Activated CD8-positive, alpha-beta memory T cell treated with anti-CD3 and anti-CD28 coated beads, Interleukin-2, amount 50 U/mL, for 1 hour (primary cell): ENCODE data around the gene UNC93B1.

ENCODE experiments used
- DNase-seq: peaks from one replicate; pipeline ENCODE4 v3.0.0-alpha.2; 2020; ENCODE audit errors: extremely low read depth

UNC93B1 gene, protein sequence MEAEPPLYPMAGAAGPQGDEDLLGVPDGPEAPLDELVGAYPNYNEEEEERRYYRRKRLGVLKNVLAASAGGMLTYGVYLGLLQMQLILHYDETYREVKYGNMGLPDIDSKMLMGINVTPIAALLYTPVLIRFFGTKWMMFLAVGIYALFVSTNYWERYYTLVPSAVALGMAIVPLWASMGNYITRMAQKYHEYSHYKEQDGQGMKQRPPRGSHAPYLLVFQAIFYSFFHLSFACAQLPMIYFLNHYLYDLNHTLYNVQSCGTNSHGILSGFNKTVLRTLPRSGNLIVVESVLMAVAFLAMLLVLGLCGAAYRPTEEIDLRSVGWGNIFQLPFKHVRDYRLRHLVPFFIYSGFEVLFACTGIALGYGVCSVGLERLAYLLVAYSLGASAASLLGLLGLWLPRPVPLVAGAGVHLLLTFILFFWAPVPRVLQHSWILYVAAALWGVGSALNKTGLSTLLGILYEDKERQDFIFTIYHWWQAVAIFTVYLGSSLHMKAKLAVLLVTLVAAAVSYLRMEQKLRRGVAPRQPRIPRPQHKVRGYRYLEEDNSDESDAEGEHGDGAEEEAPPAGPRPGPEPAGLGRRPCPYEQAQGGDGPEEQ

DNA sequence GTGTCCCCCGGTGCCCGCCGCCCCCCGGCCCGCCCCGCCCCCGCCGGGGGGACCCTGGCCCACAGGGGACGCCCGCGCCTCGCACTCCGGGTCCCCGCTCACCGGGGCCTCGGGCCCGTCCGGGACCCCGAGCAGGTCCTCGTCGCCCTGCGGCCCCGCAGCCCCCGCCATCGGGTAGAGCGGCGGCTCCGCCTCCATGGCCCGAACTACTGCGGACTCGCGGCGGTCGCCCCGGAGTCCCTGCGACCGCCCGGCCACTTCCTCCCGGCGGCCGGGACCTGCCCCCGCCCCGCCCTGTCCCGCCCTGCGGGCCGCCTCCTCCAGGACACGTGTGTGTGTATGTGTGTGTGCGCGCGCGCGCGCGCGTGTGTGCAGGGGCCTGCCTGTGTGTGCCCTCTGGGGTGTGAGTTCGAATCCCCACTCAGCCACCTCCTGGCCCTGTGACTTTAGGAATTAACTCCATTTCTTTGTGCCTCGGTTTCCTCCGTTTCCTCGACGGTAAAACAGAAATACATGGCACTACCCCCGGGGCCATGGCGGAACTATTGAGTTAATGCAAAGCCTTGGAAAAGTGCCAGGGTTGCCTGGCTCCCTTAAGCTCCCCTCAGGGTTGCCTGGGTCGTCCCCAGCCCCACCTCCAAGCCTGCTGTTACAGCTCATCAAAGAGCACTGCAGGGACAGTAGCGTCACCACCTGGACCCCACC lies at the start of gene UNC93B1:
Gene UNC93B1 (minus strand): TSS at position 252 of the 705 bp plus-strand sequence. CDS start 54 bp downstream, at position 198.
- DNase-seq = no peak

- no peak for DNase-seq
Measured at GRCh38 chr11:68053117-68053516, 49.2 kb upstream of the UNC93B1 start.

DNA sequence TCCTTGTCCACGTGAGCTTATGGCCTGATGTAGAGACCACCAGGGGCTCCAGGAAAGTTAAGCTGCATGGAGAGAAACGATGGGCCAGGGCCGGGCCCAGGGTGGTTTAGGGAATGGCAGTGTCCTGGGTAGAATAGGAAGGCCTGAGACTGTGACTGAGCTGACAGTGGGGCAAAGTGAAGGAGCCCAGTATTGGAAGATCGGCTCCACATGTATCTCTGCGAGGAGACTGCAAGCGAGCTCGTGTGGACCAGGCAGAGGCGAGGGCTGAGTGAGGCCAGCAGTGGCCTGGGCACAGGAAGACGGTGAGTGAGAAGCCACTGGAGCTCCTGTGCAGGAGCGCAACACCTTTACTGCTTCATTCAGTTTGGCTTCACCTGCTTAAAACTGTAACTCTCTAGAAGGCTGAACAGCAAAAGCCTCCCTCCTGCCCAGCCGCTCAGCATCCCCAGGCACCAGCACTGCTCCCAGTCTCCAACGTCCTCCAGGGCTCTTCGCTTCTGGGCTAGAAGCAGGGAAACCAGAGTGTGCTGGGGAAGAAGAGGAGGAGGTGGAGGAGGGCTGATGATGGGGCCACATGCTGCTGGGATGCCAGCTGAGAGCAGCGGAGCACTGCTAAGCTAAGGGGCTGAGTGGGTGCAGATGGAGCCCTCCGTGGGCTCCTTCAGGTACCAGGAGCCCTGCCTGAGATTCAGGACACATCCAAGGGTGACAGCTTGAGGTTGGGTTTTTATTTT lies 48.4 kb upstream of the UNC93B1 start:
- no peak for DNase-seq

GRCh38 chr11:68051191-68052136 lies 47.6 kb upstream of the UNC93B1 start:
- DNase-seq = no peak

DNA sequence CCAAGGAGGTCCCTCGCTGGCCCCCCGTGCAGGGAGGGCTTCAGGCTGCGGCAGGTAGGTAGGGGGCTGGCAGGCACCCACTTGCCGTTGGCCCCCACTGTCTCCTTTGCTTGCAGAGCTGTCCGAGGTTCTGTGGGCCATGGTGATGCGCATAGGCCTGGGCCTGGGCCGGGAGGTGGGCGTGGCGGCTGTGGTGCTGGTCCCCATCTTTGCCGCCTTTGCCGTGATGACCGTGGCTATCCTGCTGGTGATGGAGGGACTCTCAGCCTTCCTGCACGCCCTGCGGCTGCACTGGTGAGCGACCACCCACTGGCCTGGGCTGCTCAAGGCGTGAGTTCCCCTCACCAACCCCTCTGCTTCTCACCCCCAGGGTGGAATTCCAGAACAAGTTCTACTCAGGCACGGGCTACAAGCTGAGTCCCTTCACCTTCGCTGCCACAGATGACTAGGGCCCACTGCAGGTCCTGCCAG lies 46.5 kb upstream of the UNC93B1 start:
- no peak for DNase-seq

DNA sequence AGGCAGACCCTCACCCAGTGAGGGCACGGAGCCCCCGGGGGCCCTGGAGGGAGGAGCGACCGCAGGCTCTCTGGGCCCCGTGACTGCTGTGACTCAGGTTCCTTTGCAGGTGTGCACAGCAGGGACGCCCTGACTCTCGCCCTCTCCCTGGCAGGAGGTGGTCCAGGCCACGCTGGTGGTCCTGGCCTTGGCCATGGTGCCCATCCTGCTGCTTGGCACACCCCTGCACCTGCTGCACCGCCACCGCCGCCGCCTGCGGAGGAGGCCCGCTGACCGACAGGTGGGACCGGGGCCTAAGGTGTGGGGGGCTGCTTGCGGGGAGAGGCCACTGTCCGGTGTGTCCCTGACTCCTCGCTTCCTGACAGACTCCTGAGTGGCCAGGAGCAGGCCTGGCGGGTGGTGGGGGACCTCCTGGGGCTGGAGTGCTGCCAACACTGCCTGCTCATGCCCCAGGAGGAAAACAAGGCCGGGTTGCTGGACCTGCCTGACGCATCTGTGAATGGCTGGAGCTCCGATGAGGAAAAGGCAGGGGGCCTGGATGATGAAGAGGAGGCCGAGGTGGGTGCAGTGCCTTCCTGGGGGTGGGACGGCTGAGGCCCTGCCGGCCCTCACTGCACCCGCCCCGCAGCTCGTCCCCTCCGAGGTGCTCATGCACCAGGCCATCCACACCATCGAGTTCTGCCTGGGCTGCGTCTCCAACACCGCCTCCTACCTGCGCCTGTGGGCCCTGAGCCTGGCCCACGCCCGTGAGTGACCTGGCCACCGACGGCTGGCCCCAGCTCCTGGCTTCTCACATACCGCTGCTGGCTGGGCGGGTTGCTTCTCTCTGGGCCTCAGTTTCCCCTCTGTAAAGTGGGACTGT lies 45.8 kb upstream of the UNC93B1 start:
- no peak for DNase-seq

DNA sequence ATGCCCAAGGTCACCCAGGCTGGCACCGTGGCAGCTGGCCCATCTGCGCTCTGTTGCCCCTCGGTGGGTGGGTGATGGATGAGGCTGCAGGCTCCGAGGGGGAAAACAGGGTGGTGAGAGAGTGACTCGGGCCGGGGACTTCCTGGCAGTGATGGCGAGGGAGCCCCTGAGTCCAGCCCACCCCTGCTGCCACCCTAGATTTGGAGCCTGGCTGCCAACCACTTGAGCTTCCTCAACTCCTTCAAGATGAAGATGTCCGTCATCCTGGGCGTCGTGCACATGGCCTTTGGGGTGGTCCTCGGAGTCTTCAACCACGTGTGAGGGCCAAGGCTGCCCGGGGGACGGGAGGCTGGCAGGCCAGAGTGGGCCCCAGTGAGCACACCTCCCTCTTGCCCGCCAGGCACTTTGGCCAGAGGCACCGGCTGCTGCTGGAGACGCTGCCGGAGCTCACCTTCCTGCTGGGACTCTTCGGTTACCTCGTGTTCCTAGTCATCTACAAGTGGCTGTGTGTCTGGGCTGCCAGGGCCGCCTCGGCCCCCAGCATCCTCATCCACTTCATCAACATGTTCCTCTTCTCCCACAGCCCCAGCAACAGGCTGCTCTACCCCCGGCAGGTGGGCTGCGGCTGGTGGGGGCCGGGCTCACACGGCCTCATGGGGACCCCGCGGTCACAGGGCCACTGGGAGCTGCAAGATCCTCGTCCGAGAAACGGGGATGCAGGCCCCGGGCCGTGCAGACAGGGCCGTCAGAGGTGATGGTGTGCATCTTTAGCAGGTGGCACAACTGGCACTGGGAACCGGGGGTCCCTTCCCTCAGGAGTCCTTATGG lies 45.0 kb upstream of the UNC93B1 start:
- DNase-seq = no peak

DNA sequence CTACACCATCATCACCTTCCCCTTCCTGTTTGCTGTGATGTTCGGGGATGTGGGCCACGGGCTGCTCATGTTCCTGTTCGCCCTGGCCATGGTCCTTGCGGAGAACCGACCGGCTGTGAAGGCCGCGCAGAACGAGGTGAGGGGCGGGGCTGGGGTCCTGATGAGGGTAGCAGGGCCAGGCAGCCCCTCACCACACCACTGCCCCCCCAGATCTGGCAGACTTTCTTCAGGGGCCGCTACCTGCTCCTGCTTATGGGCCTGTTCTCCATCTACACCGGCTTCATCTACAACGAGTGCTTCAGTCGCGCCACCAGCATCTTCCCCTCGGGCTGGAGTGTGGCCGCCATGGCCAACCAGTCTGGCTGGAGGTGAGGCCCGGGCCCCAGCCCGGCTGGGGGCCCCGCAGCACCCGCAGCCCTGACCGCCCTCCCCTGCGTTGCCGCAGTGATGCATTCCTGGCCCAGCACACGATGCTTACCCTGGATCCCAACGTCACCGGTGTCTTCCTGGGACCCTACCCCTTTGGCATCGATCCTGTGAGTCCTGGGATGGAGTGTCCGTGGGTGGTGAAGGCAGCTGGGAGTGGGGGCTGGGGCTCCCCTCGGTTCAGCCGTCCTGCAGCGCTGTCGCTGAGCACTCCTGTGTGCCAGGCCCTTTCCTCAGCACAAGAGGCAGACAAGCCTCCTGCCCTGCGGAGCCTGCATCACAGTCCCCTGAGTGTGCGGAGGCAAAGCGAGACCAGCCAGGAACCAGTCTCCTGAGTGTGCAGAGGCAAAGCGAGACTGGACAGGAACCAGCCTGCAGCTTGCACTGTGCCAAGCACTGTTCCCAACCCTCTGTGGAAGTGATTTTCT lies 43.8 kb upstream of the UNC93B1 start:
- DNase-seq = no peak

DNA sequence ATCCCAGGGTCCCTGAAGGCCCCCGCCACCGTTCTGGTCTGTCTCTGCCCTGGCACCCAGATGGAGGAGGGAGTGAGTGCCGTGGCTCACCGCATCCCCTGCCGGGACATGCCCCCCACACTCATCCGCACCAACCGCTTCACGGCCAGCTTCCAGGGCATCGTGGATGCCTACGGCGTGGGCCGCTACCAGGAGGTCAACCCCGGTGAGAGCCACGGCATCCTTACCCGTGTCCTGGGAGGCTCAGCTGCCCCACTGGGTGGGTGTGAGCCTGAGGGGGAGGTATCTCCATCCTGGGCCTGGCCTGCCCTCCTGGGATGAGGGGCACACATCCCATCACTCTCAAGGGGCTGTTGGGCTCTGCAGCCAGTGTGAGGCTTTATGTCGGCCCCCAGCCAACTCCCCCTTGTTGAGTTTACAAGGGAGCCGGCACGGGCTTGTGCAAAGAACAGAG lies 41.0 kb upstream of the UNC93B1 start:
- no peak for DNase-seq

- no peak for DNase-seq
Measured at GRCh38 chr11:68044145-68044813, 40.4 kb upstream of the UNC93B1 start.

- no peak for DNase-seq
Measured at GRCh38 chr11:68043349-68044144, 39.6 kb upstream of the UNC93B1 start.

DNA sequence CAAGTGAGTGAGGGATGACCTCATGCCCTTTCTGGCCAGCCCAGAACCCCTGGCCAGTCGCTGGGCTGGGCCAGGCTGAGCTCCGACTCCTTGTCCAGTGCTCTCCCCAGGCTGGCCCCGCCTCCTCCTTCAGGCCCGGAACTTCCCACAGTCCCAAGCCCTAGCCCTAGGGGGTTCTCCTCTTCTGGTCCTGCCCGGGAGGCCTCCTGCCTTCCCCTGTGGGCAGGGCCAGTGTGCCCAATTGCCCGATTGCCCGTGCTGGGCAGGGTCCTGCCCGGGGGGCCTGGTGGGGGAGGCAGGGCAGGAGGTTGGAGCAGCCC lies 39.1 kb upstream of the UNC93B1 start:
- no peak for DNase-seq

DNA sequence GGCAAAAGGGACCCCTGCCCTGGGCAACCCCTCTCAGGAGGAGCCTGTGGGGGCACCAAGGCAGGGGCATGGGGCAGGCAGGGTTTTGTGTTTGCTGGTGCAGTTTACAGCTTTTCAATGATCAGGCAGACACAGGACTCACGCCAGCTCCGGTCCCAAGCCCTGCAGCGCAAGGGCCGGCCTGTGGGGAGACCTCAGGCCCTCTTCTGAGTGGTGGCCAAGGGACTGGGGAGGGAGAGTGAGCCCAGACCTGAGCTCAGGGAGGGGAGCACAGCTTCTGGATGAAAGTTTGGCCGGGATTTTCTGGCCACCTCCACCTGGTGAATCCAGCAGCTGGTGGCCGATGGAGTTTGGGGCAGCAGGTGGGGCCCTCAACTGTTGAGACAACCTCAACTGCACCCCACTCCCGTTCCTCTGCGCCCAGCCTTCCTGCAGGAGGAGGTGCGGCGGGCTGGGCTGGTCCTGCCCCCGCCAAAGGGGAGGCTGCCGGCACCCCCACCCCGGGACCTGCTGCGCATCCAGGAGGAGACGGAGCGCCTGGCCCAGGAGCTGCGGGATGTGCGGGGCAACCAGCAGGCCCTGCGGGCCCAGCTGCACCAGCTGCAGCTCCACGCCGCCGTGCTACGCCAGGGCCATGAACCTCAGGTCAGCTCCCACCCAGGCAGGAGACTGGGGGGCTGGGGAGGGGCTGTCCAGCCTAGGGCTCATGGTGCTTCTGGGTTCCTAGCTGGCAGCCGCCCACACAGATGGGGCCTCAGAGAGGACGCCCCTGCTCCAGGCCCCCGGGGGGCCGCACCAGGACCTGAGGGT lies 38.5 kb upstream of the UNC93B1 start:
- no peak for DNase-seq

GRCh38 chr11:68041617-68042218 lies 37.8 kb upstream of the UNC93B1 start:
- no peak for DNase-seq

GRCh38 chr11:68040957-68041591 lies 37.2 kb upstream of the UNC93B1 start:
- no peak for DNase-seq
